Large intestine (tissue), 3 donors: Measurements from ENCODE around the gene SOCS1. TPM values are rescaled to one million over a fixed set of nuclear protein-coding genes. Genes with fewer than 3 reads are reported as not detected.

Source experiments
- DNase-seq, 2 donors: peaks; one replicate each; pipeline versions ENCODE4 v3.0.0 to v3.0.0-alpha.2; 2013
- H3K27ac ChIP-seq: one replicate; pipeline ENCODE4 v1.5.1; 2013; ENCODE audit warnings: low read length
- H3K27me3 ChIP-seq: 2 replicates; pipeline ENCODE4 v1.6.1; 2013; ENCODE audit warnings: low read length; ENCODE audit not compliant: control insufficient read depth, insufficient read depth
- H3K36me3 ChIP-seq: 2 replicates; pipeline ENCODE4 v1.6.1; 2013; ENCODE audit warnings: low read length; ENCODE audit not compliant: control insufficient read depth, insufficient read depth
- H3K4me1 ChIP-seq: one replicate; pipeline ENCODE4 v1.6.1; 2013; ENCODE audit warnings: low read length; ENCODE audit not compliant: control insufficient read depth, insufficient read depth
- H3K4me3 ChIP-seq: one replicate; pipeline ENCODE4 v1.5.1; 2013; ENCODE audit warnings: low read length
- H3K9me3 ChIP-seq: one replicate; pipeline ENCODE4 v1.6.1; 2013; ENCODE audit warnings: mild to moderate bottlenecking, low read depth, low read length, moderate library complexity; ENCODE audit not compliant: control insufficient read depth
- WGBS: methylation state at CpG from one replicate; pipeline ENCODE4 v1.1.5; 2013; ENCODE audit warnings: low lambda C conversion rate; ENCODE audit not compliant: insufficient coverage; 5-methylcytosine and 5-hydroxymethylcytosine counted together
- polyA plus RNA-seq: library from polyadenylated mRNA; unstranded; fragments of 120-200 nt; gene quantifications from one replicate; pipeline ENCODE4 v1.2.1, GENCODE V29; 2013

The SOCS1 gene
- polyA plus RNA-seq, 1 donor: 2.9 TPM

DNA sequence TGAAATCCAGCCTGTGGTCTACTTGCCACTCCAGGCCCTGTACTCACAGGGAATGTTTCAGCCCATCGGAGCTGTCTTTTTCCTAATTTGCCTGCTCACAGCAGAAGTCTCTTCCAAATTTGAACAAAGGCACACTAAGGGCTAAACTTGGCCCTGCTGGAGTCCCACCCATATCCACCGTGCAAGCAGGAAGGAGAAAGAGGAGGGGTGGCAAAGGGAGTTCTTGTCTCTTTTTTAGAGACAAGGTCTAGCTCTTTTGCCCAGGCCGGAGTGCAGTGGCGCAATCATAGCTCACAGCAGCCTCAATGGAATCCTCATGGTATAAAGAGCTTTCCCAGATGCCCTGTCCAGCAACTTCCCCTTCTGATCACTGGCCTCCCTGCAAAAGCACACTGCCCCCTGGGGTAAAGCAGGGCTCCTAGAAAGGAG is 27.8 kb upstream of the SOCS1 start:
- no peak for DNase-seq
- WGBS: no CpG with 5 or more reads among the region's 4 CpGs
- no peak overlapping the region for H3K27ac ChIP-seq
- no peaks in the 10 kb centered on the region for H3K27me3 ChIP-seq
- peaks cover 6% of the 10 kb centered on the region for H3K4me1 ChIP-seq
- H3K9me3 ChIP-seq: no peaks in the 10 kb centered on the region
- no peaks in the 10 kb centered on the region for H3K36me3 ChIP-seq
- no peak overlapping the region for H3K4me3 ChIP-seq

DNA sequence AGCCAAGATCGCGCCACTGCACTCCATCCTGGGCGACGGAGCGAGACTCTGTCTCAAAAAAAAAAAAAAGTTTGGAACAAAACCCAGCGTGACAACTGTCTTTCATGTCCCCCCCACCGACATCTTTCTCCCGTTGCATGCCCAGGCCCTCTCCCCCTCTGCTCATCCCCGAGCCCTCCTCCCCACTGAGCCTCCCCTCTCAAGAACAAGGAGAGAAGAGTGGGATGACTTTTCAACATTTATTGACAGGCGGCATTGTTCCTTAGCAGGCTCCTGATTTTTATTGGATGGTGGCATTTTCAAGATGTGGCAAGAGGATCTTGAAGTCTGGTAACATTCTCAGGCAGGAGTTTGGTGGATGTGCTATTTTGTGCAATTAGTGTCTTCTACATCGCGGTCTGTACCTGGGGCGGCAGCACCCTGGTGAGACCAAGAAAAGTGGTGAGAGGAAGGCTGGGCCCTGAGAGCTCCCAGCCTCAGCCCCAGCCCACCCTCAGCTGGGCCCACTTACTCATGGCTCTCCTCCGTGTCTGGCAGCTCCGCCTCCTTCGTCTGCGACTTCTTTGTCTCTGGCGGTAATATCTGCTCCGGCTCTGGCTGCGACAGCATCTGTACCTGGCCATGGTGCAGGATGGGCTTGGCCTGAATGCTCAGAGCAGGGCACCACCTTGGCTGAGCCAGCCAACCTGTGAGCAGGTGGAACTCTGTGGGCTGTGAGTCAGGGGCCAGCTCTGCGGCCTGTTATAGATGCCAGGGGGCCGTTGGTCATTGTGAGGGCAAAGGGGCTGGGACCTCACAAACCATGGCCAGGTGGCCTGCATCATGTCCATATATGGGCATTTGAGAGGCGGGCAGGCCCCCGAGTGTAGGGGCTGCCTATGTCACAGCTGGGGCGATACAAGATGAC is 24.9 kb upstream of the SOCS1 start, which contains the start of gene PRM1:
PRM1 (minus strand) TSS at position 715 of the 907 bp plus-strand sequence; CDS start at position 623, 92 bp downstream.
- Histone ChIP-seq H3K4me1 (peaks cover 6% of the 10 kb centered on the region), H3K9me3 (no peaks in the 10 kb centered on the region), H3K27ac (no peak within 1 kb of the TSS), H3K36me3 (no peaks in the 10 kb centered on the region), H3K27me3 (no peaks in the 10 kb centered on the region), H3K4me3 (no peak within 1 kb of the TSS)
- no peak for DNase-seq
- no CpG with 5 or more reads among the region's 25 CpGs for WGBS

DNA sequence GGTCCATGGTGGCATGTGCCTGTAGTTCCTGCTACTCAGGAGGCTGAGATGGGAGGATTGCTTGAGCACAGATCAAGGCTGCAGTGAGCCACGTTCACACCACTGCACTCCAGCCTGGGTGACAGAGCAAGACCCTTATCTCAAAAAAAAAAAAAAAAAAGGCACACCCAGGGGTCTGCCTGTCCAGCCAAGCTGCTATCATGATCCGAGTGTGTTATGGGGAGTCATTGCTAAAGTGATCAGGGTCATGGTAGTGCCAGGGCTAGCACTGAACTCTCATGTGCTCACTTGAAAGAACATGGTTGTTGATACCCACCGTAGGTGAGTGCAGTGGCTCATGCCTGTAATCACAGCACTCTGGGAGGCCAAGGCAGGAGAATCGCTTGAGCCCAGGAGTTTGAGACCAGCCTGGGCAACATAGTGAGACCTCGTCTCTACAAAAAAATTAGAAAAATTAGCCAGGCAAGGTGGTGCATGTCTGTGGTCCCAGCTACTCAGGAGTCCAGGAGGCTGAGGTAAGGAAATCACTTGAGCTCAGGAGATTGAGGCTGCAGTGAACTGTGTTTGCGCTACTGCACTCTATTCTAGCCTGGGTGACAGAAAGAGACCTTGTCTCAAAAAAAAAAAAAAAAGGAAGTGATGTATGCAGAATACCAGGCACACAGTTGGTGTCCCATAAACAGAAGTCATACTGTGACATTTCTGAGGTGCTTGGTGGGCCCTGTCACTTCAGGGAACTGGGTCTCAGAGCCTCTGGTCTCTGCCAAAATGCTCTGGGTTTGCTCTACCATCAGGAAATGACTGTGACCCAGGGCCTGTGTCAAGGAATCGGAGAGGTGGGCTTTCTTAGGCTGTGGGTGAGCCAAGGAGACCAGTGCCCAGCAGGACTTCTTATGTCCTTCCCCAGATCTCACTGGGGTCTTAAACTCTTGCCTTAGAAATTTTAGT is 23.0 kb upstream of the SOCS1 start:
- no peak overlapping the region for H3K4me3 ChIP-seq
- H3K9me3 ChIP-seq: no peaks in the 10 kb centered on the region
- H3K4me1 ChIP-seq: peaks cover 6% of the 10 kb centered on the region
- no peaks in the 10 kb centered on the region for H3K36me3 ChIP-seq
- no peaks in the 10 kb centered on the region for H3K27me3 ChIP-seq
- peak in 1 of 2 donors; percentile 19 for DNase-seq
- no peak overlapping the region for H3K27ac ChIP-seq
- WGBS: no CpG with 5 or more reads among the region's 7 CpGs

DNA sequence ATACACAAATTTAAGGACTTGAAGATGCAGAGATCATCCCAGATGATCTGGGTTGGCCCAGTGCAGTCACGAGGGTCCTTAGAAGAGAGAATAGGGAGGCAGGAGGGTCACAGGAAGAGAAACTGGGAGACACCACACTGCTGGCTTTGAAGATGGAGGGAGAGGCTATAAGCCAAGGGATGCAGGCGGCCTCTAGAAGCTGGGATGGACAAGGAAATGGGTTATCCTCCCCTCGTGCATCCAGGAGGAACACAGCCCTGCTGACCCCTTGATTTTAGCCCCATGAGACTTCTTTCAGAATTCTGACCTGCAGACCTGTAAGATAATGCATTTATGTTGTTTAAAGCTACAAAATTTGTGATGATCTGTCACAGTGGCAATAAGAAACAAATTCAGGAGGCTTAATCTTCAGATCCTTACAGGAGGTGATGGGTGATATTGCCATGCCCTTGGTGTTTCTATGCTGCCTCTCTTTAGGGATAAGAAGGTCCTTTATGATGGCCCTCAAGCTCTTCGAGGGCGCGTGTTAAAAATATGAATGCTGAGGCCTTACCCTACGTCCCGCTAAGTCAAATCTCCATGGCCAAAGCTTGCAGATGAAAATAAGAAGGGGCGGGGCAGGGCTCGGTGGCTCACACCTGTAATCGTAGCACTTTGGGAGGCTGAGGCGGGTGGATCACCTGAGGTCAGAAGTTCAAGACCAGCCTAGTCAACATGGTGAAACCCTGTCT is 21.8 kb upstream of the SOCS1 start:
- no peak for DNase-seq
- Histone ChIP-seq H3K9me3 (no peaks in the 10 kb centered on the region), H3K4me3 (no peak overlapping the region), H3K4me1 (peaks cover 6% of the 10 kb centered on the region), H3K27me3 (no peaks in the 10 kb centered on the region), H3K27ac (no peak overlapping the region), H3K36me3 (no peaks in the 10 kb centered on the region)
- WGBS: no CpG with 5 or more reads among the region's 12 CpGs

DNA sequence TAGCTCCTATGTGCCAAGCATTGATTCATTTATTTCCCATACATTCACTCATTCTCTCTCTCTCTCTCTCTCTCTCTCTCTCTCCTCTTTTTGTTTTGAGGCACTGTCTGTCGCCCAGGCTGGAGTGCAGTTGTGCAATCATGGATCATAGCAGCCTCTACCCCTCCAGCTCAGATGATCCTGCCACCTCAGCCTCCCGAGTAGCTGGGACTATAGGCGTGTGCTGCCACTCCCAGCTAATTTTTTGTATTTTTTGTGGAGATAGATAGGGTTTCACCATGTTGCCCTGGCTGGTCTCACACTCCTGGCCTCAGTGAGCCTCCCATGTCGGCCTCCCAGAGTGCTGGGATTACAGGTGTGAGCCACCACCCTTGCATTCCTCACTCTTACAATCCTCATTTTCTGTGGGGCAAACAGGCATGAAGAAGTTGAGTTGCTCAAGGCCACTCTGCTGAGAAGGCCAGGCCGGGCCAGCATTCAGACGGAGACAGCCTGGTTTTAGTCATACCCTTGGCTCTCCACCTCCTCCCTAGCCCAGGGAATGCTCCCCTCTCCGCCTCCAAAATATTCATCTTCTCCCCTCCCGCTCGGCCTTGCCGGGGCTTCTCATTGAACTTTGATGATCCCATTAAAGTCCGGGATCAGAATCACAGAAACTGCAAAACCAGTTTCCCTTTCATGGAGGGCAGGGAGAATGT is 21.0 kb upstream of the SOCS1 start:
- Histone ChIP-seq H3K9me3 (no peaks in the 10 kb centered on the region), H3K4me1 (peaks cover 6% of the 10 kb centered on the region), H3K27ac (no peak overlapping the region), H3K4me3 (no peak overlapping the region), H3K27me3 (no peaks in the 10 kb centered on the region), H3K36me3 (no peaks in the 10 kb centered on the region)
- no peak for DNase-seq
- no CpG with 5 or more reads among the region's 11 CpGs for WGBS

DNA sequence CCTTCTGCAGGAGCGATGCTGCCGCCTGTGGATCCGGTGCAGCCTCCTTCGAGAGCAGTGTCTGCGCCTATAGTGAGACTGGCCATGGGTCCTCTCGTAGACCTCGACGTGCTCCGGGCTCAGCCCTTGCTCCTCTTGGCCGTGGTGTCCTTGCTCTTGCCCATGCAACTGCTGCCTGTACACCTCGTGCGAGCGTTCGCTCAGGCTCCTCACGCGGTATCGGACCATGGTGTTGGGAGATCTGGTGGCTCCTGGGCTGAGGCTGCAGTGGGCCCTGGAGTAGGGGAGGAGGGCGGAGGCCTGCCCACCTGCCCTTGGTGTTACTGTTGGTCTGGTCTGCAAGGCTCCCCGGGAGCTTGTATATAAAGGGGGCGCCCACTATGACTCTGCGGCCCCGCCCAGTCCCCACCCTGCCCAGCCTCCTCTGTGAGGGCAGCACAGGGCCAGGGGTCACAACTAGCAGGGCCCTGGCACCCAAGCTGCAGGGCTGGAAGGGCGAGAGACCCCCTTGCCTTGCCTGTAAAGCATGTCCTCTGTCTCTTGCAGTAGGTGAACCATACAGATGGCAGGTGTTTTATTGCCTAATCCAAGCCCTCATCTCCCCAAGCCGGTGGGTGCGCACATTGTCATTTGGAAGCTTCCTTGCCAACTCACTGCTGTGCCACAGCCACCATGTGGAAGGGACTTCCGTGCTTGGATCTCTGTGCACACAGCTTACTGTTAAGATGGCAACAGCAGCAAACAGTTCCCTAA is 20.3 kb upstream of the SOCS1 start, which contains the start of gene PRM2:
PRM2 (minus strand) TSS at position 338 of the 753 bp plus-strand sequence; CDS start at position 228, 110 bp downstream.
- DNase-seq: no peak
- no peaks in the 10 kb centered on the region for H3K36me3 ChIP-seq
- WGBS: no CpG with 5 or more reads among the region's 26 CpGs
- no peaks in the 10 kb centered on the region for H3K27me3 ChIP-seq
- no peaks in the 10 kb centered on the region for H3K9me3 ChIP-seq
- H3K4me1 ChIP-seq: peaks cover 6% of the 10 kb centered on the region
- H3K27ac ChIP-seq: no peak within 1 kb of the TSS
- H3K4me3 ChIP-seq: no peak within 1 kb of the TSS

DNA sequence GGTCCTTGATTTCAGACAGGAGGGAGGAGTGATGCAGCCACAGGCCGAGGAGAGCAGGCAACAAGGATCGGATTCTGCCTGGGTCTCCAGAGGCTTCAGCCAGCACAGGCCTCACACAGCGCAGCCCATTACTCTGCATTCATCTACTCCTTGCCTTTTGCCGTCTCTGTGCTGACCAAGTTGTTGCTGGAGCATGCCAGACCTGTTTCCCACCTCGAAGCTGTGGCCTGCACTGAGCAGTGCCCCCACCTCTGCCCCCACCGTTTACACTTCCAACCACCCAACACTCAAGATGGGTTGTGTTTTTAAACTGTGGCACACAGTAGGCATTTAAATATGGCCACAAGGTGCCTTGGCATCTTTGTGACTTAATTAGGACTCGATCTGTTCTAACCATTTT is 19.0 kb upstream of the SOCS1 start:
- WGBS: no CpG with 5 or more reads among the region's 7 CpGs

DNA sequence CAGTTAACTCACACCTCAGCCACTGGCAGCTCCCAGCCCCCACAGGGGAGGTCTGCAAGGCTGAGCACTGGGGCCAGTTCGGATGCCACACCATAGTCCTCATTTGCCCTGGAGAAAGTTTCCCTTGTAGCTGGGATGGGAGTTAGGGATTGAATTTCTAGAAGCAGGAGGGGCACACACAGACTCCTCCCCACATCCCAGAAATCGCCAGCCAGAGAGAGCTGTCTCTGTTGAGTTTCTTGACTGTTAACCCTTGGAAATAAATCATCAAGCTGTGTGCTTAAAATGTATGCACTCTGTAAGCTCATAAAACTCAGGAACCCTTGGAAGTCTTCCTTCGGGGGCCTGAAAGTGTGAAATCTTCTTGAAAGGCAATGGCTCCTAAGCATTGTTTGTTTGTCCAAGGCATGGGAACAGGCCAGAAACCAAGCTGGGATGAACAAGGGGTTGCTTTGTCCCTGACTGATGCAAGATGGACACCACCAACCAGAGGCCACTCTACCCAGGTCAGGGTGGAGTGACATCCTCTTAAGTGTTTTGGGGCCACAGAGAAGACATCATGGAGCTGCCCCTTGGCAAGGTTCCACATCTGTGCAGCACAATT is 17.8 kb upstream of the SOCS1 start:
- no peaks in the 10 kb centered on the region for H3K36me3 ChIP-seq
- no peak overlapping the region for H3K4me3 ChIP-seq
- H3K27me3 ChIP-seq: no peaks in the 10 kb centered on the region
- H3K4me1 ChIP-seq: no peaks in the 10 kb centered on the region
- no peak for DNase-seq
- no peaks in the 10 kb centered on the region for H3K9me3 ChIP-seq
- H3K27ac ChIP-seq: no peak overlapping the region
- WGBS: no CpG with 5 or more reads among the region's 3 CpGs

More for the DNA sequence above, 19.0 kb upstream of the SOCS1 start:
- Histone ChIP-seq H3K4me1 (peaks cover 4% of the 10 kb centered on the region), H3K27me3 (no peaks in the 10 kb centered on the region), H3K4me3 (no peak overlapping the region), H3K9me3 (no peaks in the 10 kb centered on the region), H3K36me3 (no peaks in the 10 kb centered on the region), H3K27ac (no peak overlapping the region)
- no peak for DNase-seq
